Cardiac muscle cell (in vitro differentiated cells and primary cell): ENCODE measurements around the gene NPIPB8. TPM values are rescaled to one million over a fixed set of nuclear protein-coding genes. Genes with fewer than 3 reads are reported as not detected.
"Not testable (repeated sequence)": the region's sequence is repeated elsewhere in the genome, so short reads cannot be mapped to it uniquely, and the experiment has no call there.

Source experiments
- DNase-seq, 2 donors: peaks; one replicate each; pipeline versions ENCODE4 v3.0.0 to v3.0.0-alpha.2; 2010 to 2017; ENCODE audit warnings: low read depth in 1 of 2, low spot score in 1 of 2
- H3K27ac ChIP-seq: fragments of 200-600 bp; sonication (generic); 2 replicates; pipeline ENCODE4 v1.5.1; 2016
- H3K27me3 ChIP-seq: fragments of 200-600 bp; sonication (generic); 2 replicates; pipeline ENCODE4 v1.6.0; 2016; ENCODE audit warnings: control low read depth
- H3K36me3 ChIP-seq: fragments of 200-600 bp; sonication (generic); 2 replicates; pipeline ENCODE4 v1.5.1; 2016; ENCODE audit warnings: control low read depth
- H3K4me1 ChIP-seq: fragments of 200-600 bp; sonication (generic); 2 replicates; pipeline ENCODE4 v1.8.1; 2017; ENCODE audit warnings: low read depth, mild to moderate bottlenecking, mixed run types
- H3K4me3 ChIP-seq: fragments of 200-600 bp; sonication (generic); 2 replicates; pipeline ENCODE4 v1.5.1; 2016; ENCODE audit warnings: mild to moderate bottlenecking
- H3K9me3 ChIP-seq: fragments of 200-600 bp; sonication (generic); 2 replicates; pipeline ENCODE4 v1.5.1; 2017; ENCODE audit warnings: low read depth, mild to moderate bottlenecking, control low read depth
- CTCF ChIP-seq: IDR thresholded peaks from 2 replicates; pipeline ENCODE4 v1.5.1; 2012; ENCODE audit warnings: low read depth, mild to moderate bottlenecking, low read length
- polyA plus RNA-seq: library from polyadenylated mRNA; unstranded; fragments of >200 nt; fragmentation: Nextera tagmentation; extraction: Ambion mirVana; gene quantifications from 2 replicates; pipeline ENCODE4 v1.2.1, GENCODE V29; 2016
- total RNA-seq: library from RNA; depleted of rRNA; stranded (reverse); fragments of >200 nt; gene quantifications from 2 replicates; pipeline ENCODE4 v1.2.3, GENCODE V29; 2016

NPIPB8 gene
- total and polyA plus RNA-seq, 2 experiments from 2014 or later: 1.4 TPM; not detected in 1

DNA sequence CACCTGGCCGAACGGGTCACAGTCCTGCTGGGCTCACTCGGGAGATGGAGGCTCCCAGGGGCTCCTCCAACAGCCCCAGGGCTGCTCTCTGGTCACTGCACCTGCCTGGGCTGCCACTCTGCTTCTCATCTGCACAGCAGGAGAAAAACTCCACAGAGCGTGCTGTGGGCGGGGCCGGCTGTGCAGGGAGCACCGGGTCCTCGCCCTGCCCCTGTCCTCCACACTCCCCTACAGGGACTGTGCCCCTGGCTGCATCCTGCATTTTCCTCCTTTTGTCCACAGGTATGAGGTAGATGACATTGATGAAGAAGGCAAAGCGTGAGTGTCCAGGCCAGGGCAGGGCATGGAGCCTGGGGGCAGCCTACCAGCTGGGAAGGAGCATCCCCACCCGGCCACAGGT, 35.8 kb upstream of the NPIPB8 start:
- H3K4me1 ChIP-seq: peaks cover 12% of the 10 kb centered on the region
- H3K36me3 ChIP-seq, H3K27ac ChIP-seq, H3K9me3 ChIP-seq, H3K4me3 ChIP-seq, DNase-seq, H3K27me3 ChIP-seq: not testable (repeated sequence)

- Histone ChIP-seq H3K27ac (no peak overlapping the region), H3K4me3 (no peak overlapping the region), H3K9me3 (no peaks in the 10 kb centered on the region), H3K4me1 (peaks cover 7% of the 10 kb centered on the region), H3K36me3 (no peaks in the 10 kb centered on the region), H3K27me3 (no peaks in the 10 kb centered on the region)
- no peak for DNase-seq
- no peak for TF ChIP-seq CTCF
Observed at GRCh38 chr16:28602529-28602928, 35.3 kb upstream of the NPIPB8 start.

GRCh38 chr16:28603381-28604185, 34.3 kb upstream of the NPIPB8 start:
- no peaks in the 10 kb centered on the region for H3K9me3 ChIP-seq
- no peaks in the 10 kb centered on the region for H3K27me3 ChIP-seq
- no peaks in the 10 kb centered on the region for H3K36me3 ChIP-seq
- no peak for TF ChIP-seq CTCF
- no peaks in the 10 kb centered on the region for H3K4me1 ChIP-seq
- H3K4me3 ChIP-seq: no peak overlapping the region
- H3K27ac ChIP-seq: no peak overlapping the region
- no peak for DNase-seq

DNA sequence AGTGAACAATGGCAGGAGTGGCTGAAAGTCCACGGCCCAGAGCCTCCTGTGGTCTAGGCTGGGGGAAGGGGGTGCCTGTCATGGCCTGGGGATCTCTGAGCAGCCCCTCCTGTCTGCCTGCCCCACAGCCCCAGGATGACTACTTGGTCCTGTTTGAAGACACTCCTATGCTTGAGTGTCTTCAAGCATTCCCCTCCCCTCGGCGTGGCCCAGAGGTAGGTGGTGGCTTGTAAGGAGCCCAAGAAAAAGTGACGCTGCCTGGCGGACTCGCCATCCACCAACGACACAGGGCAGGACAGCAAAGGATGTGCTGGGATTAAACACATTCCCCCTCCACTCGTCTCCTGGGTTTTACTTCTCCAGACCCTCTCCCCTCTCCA, 33.7 kb upstream of the NPIPB8 start:
- no peak overlapping the region for H3K27ac ChIP-seq
- no peaks in the 10 kb centered on the region for H3K9me3 ChIP-seq
- DNase-seq: no peak
- H3K4me1 ChIP-seq: no peaks in the 10 kb centered on the region
- H3K36me3 ChIP-seq: no peaks in the 10 kb centered on the region
- no peaks in the 10 kb centered on the region for H3K27me3 ChIP-seq
- H3K4me3 ChIP-seq: no peak overlapping the region
- no peak for TF ChIP-seq CTCF

DNA sequence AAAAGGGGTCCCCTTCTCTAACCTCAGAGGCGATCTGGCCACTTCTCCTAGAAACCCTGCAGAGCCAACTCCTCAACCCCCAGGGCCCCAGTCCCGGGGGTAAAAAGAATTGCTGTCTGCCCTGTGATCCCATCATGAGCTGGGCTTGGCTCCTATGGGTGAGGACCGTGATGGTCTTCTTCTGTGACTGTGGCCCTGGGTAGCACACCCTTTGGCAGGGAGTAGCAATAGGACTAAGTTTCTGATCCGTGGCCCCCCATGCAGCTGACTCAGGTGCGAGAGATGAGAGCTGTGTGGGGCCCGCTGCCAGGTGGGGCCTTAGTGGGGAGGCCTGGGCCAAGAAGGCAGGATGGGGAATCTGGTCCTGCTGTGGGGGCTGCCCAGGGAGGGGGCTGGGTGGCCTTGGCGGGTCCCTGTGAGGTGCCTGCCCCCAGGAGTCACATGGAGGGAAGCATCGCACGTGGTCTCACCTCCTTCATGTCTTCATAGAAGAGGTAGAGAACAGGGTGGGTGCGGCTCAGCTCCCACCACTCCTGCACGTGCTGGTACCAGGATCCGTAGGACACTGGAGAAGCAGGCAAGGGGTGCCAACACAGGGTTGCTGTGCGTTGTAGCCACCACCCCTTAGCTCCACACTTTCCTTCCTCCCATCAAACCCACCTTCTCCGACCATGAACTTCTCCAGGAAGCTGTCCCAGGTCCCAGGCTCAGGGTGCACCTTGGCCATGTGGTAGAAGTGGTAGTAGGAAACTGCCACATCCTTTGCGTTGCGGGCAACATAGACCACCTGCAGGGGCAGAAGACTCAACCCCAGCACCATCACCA, 31.4 kb upstream of the NPIPB8 start:
- H3K27ac ChIP-seq: no peak overlapping the region
- H3K36me3 ChIP-seq: no peaks in the 10 kb centered on the region
- no peaks in the 10 kb centered on the region for H3K9me3 ChIP-seq
- DNase-seq: no peak
- no peak for TF ChIP-seq CTCF
- peaks cover 13% of the 10 kb centered on the region for H3K4me1 ChIP-seq
- H3K4me3 ChIP-seq: no peak overlapping the region
- H3K27me3 ChIP-seq: no peaks in the 10 kb centered on the region

DNA sequence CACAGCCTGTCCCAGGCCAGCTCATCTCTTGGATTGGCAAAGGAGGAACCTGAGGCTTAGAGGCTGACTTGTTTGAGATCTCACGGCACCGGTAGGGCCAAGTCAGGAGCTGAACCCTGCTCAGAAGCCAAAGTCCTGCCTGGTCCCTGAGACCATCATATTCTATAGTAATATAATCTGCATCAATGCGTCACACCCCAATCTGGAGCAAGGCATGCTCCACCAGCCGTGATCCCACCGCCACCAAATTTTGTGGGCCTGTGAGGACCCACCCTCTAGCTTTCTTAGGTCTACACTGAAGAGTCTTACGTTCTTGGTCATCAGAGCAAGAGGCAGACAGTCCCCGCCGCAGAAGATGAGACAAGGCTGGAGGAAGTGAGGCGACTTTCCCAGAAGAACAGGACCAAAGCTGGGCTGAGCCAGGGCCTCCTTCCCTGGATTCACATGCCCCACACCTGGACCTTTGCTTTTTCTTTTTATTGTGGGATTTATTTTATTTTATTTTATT, 30.7 kb upstream of the NPIPB8 start:
- DNase-seq: no peak
- no peak overlapping the region for H3K4me3 ChIP-seq
- H3K4me1 ChIP-seq: peaks cover 13% of the 10 kb centered on the region
- H3K9me3 ChIP-seq: no peaks in the 10 kb centered on the region
- no peaks in the 10 kb centered on the region for H3K36me3 ChIP-seq
- TF ChIP-seq CTCF: no peak
- H3K27ac ChIP-seq: no peak overlapping the region
- H3K27me3 ChIP-seq: no peaks in the 10 kb centered on the region

- H3K4me1 ChIP-seq: peaks cover 13% of the 10 kb centered on the region
- H3K27me3 ChIP-seq, H3K36me3 ChIP-seq, DNase-seq, H3K4me3 ChIP-seq, H3K9me3 ChIP-seq, H3K27ac ChIP-seq: not testable (repeated sequence)
Observed at GRCh38 chr16:28607681-28608495, 30.0 kb upstream of the NPIPB8 start.

GRCh38 chr16:28608496-28608808, 29.4 kb upstream of the NPIPB8 start:
- H3K27me3 ChIP-seq, H3K4me3 ChIP-seq, H3K27ac ChIP-seq: not testable (repeated sequence)

More at GRCh38 chr16:28608496-28608808, 29.4 kb upstream of the NPIPB8 start:
- DNase-seq, H3K9me3 ChIP-seq, H3K36me3 ChIP-seq: not testable (repeated sequence)
- H3K4me1 ChIP-seq: peaks cover 13% of the 10 kb centered on the region
